GM12874 (cell line): ENCODE data around the gene RPL27.

Experiments
- CTCF ChIP-seq: IDR thresholded peaks from 2 replicates; pipeline ENCODE4 v1.5.1; 2011; ENCODE audit warnings: low read depth, mild to moderate bottlenecking, control low read depth, low read length, moderate library complexity; ENCODE audit not compliant: insufficient read depth

Gene RPL27

GRCh38 chr17:43028221-43028861 lies 30.1 kb downstream of the RPL27 start:
- no peak for TF ChIP-seq CTCF

- no peak for TF ChIP-seq CTCF
Observed at GRCh38 chr17:43030137-43030767, 32.0 kb downstream of the RPL27 start.

- no peak for TF ChIP-seq CTCF
Observed at GRCh38 chr17:43031666-43032065, 33.4 kb downstream of the RPL27 start.

- no peak for TF ChIP-seq CTCF
Observed at GRCh38 chr17:43033948-43034881, 36.0 kb downstream of the RPL27 start.

- no peak for TF ChIP-seq CTCF
Observed at GRCh38 chr17:43034894-43035293, 36.7 kb downstream of the RPL27 start.

GRCh38 chr17:43039646-43040045 lies 41.4 kb downstream of the RPL27 start:
- no peak for TF ChIP-seq CTCF

- TF ChIP-seq CTCF: no peak
Observed at GRCh38 chr17:43040655-43041054, 42.4 kb downstream of the RPL27 start.
